Gastrocnemius medialis (tissue), 4 donors: ENCODE data around the gene GREB1. TPM values are rescaled to one million over a fixed set of nuclear protein-coding genes. Genes with fewer than 3 reads are reported as not detected.
A peak's percentile ranks its signal among the peaks of the same experiment; 100 is the strongest.

Experiments
- ATAC-seq, 2 donors: fragments of 150-250 bp; one replicate each; pipeline ENCODE4 v1.9.1; 2016
- DNase-seq, 2 donors: peaks; one replicate each; pipeline ENCODE4 v3.0.0-alpha.2; 2019
- H3K27ac ChIP-seq, 4 donors: fragments of 200-600 bp; sonication (generic); 1 replicate in 1 of 4; 2 replicates in 3 of 4; pipeline ENCODE4 v1.5.1; 2016 to 2018; ENCODE audit warnings: mild to moderate bottlenecking in 2 of 4, moderate library complexity in 1 of 4
- H3K27me3 ChIP-seq, 3 donors: fragments of 200-600 bp; sonication (generic) in 2 of 3; 1 replicate in 1 of 3; 2 replicates in 2 of 3; pipeline versions ENCODE4 v1.5.1 to v1.6.0; 2016 to 2019; ENCODE audit warnings: mild to moderate bottlenecking in 1 of 3, moderate library complexity in 1 of 3
- H3K36me3 ChIP-seq, 2 donors: fragments of 200-600 bp; sonication (generic) in 1 of 2; one replicate each; pipeline ENCODE4 v1.5.1; 2017 to 2018
- H3K4me1 ChIP-seq, 2 donors: fragments of 200-600 bp; sonication (generic) in 1 of 2; one replicate each; pipeline ENCODE4 v1.5.1; 2016 to 2017; ENCODE audit warnings: mild to moderate bottlenecking in 2 of 2
- H3K4me3 ChIP-seq, 4 donors: fragments of 200-600 bp; sonication (generic) in 3 of 4; 1 replicate in 1 of 4; 2 replicates in 3 of 4; pipeline ENCODE4 v1.5.1; 2016 to 2019; ENCODE audit warnings: mild to moderate bottlenecking in 2 of 4
- H3K9me3 ChIP-seq, 3 donors: fragments of 200-600 bp; sonication (generic) in 2 of 3; 1 replicate in 1 of 3; 2 replicates in 2 of 3; pipeline ENCODE4 v1.5.1; 2016 to 2019
- CTCF ChIP-seq, 5 experiments: fragments of 450-650 bp in 3 of 5; fragments of 200-600 bp in 2 of 5; sonication (generic) in 2 of 5; IDR thresholded peaks in 4 of 5; conservative IDR thresholded peaks in 1 of 5; 1 replicate in 4 of 5; 2 replicates in 1 of 5; pipeline ENCODE4 v1.5.1; 2016 to 2019; ENCODE audit warnings: antibody characterized with exemption in 5 of 5, mild to moderate bottlenecking in 3 of 5, moderate library complexity in 3 of 5
- POLR2A ChIP-seq, 2 donors: fragments of 450-650 bp; IDR thresholded peaks; one replicate each; pipeline ENCODE4 v1.6.1; 2017; ENCODE audit warnings: antibody characterized with exemption in 2 of 2, mild to moderate bottlenecking in 2 of 2, moderate library complexity in 2 of 2
- in situ Hi-C, 4 donors: fragments of 200-750 bp; cut with MboI; loops; one replicate each; pipeline versions ENCODE4 v1.15.0 to v1.8.0; 2017; ENCODE audit warnings: low sequenced_read_pairs in 4 of 4
- intact Hi-C: fragments of 100-400 bp; cut with DNase I; formaldehyde crosslinking; loops from one replicate; pipeline ENCODE4 v1.15.1; 2023; ENCODE audit warnings: low total_unique reads
- total RNA-seq, 4 donors: library from RNA; depleted of rRNA; stranded (reverse); fragments of >200 nt; gene quantifications; one replicate each; pipeline versions ENCODE4 v1.1.0 to v1.2.3, GENCODE V29; 2016

Gene GREB1
- total RNA-seq, 4 donors from 2014 or later, result 1.7 to 9.3 (median 2.6) TPM

- peaks cover 71 to 86% of the 10 kb centered on the region in 2 donors for H3K4me1 ChIP-seq
- H3K36me3 ChIP-seq, result no peaks in the 10 kb centered on the region
- in situ Hi-C loops, result loop anchor here (10.0 to 25.0 kb wide), 4 partner anchors 89 to 197 kb away; no protein-coding TSS in a partner anchor
Observed at GRCh38 chr2:11683966-11684365, 150.1 kb downstream of the GREB1 start.

DNA sequence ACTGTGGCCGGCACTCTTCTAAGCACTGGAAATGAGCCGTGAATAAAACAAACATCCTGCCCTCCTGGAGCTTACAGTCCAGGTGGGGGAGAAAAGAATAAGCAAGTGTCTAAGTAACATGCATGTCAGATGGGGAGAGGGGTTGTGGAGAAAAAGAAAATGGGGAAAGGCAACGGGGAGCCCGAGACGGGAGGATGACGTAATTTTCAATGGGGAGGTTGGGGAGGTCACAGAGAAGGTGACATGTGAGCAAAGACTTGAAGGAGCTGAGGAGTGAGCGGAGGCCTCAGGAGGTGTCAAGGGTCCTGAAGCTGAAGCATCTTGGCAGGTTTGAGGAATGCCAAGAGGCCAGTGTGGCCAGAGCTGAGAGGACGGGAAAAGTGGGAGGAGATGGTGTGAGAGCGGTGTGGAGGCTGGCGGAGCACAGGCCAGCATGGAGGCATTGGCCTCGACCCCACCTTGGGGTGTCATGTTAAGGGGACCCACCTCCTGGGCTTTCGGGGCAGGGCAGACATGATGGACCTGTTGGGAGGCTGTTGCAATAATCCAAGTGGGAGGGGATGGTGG lies 151.1 kb downstream of the GREB1 start:
- Histone ChIP-seq H3K9me3 (no peaks in the 10 kb centered on the region), H3K27ac (peak overlapping the region; percentile 92 to 100 (median 93)), H3K36me3 (no peaks in the 10 kb centered on the region), H3K27me3 (no peaks in the 10 kb centered on the region), H3K4me1 (peaks cover 73 to 86% of the 10 kb centered on the region in 2 donors), H3K4me3 (no peak overlapping the region)
- TF ChIP-seq POLR2A (IDR thresholded peaks at IDR 0.05) (no peak), CTCF (IDR thresholded peaks at IDR 0.05 in 4 of 5, conservative IDR thresholded peaks at IDR 0.05 in 1 of 5) (no peak)
- in situ Hi-C loops (loop anchor here (10.0 to 25.0 kb wide), 4 partner anchors 90 to 198 kb away; no protein-coding TSS in a partner anchor), intact Hi-C loops (loop anchor here (5.0 kb wide), 1 partner anchor 188 kb away; no protein-coding TSS in a partner anchor)
- ATAC-seq (no peak), DNase-seq (no peak)

More at GRCh38 chr2:11683966-11684365, 150.1 kb downstream of the GREB1 start:
- H3K9me3 ChIP-seq, result no peaks in the 10 kb centered on the region
- H3K27ac ChIP-seq, result peak overlapping the region; percentile 92 to 100 (median 93)
- no peak for ATAC-seq
- no peak for TF ChIP-seq POLR2A (IDR thresholded peaks at IDR 0.05)
- no peak for TF ChIP-seq CTCF (IDR thresholded peaks at IDR 0.05 in 4 of 5, conservative IDR thresholded peaks at IDR 0.05 in 1 of 5)
- intact Hi-C loops, result loop anchor here (5.0 kb wide), 1 partner anchor 187 kb away; no protein-coding TSS in a partner anchor
- DNase-seq, result peak in 1 of 2 donors; percentile 18
- H3K27me3 ChIP-seq, result no peaks in the 10 kb centered on the region
- no peak overlapping the region for H3K4me3 ChIP-seq

- Histone ChIP-seq H3K27me3 (no peaks in the 10 kb centered on the region), H3K9me3 (no peaks in the 10 kb centered on the region), H3K4me1 (peaks cover 69 to 84% of the 10 kb centered on the region in 2 donors), H3K4me3 (no peak overlapping the region), H3K27ac (peak overlapping the region; percentile 92 to 100 (median 93)), H3K36me3 (no peaks in the 10 kb centered on the region)
- ATAC-seq (no peak), DNase-seq (no peak)
- no peak for TF ChIP-seq CTCF (IDR thresholded peaks at IDR 0.05 in 4 of 5, conservative IDR thresholded peaks at IDR 0.05 in 1 of 5)
- intact Hi-C loops (no loop called here), in situ Hi-C loops (loop anchor here (10.0 to 25.0 kb wide), 4 partner anchors 91 to 199 kb away; no protein-coding TSS in a partner anchor)
Observed at GRCh38 chr2:11685906-11686470, 152.1 kb downstream of the GREB1 start.

GRCh38 chr2:11687736-11688135 lies 153.9 kb downstream of the GREB1 start:
- ATAC-seq (peak; percentile 61 to 70), DNase-seq (peak; percentile 75 to 92)
- no peaks in the 10 kb centered on the region for H3K36me3 ChIP-seq
- TF ChIP-seq POLR2A (IDR thresholded peaks at IDR 0.05) (no peak), CTCF (IDR thresholded peaks at IDR 0.05 in 4 of 5, conservative IDR thresholded peaks at IDR 0.05 in 1 of 5) (no peak)
- peak overlapping the region; percentile 92 to 100 (median 93) for H3K27ac ChIP-seq
- intact Hi-C loops, result loop anchor here (1.0 kb wide), 3 partner anchors 10 to 92 kb away; partner anchors contain the start of gene LPIN1
- peak overlapping the region; percentile 30 to 38 (median 36) for H3K4me3 ChIP-seq
- in situ Hi-C loops, result loop anchor here (10.0 to 25.0 kb wide), 4 partner anchors 93 to 200 kb away; no protein-coding TSS in a partner anchor
- no peaks in the 10 kb centered on the region for H3K27me3 ChIP-seq
- H3K9me3 ChIP-seq, result no peaks in the 10 kb centered on the region
- peaks cover 59 to 72% of the 10 kb centered on the region in 2 donors for H3K4me1 ChIP-seq
